Measurements from ENCODE around the gene PRAMEF12.
"Not testable (repeated sequence)": the region's sequence is repeated elsewhere in the genome, so short reads cannot be mapped to it uniquely, and the experiment has no call there.

Gene PRAMEF12

GRCh38 chr1:12799730-12800129 lies 26.2 kb downstream of the PRAMEF12 start:
- TF ChIP-seq, protein P1, sequence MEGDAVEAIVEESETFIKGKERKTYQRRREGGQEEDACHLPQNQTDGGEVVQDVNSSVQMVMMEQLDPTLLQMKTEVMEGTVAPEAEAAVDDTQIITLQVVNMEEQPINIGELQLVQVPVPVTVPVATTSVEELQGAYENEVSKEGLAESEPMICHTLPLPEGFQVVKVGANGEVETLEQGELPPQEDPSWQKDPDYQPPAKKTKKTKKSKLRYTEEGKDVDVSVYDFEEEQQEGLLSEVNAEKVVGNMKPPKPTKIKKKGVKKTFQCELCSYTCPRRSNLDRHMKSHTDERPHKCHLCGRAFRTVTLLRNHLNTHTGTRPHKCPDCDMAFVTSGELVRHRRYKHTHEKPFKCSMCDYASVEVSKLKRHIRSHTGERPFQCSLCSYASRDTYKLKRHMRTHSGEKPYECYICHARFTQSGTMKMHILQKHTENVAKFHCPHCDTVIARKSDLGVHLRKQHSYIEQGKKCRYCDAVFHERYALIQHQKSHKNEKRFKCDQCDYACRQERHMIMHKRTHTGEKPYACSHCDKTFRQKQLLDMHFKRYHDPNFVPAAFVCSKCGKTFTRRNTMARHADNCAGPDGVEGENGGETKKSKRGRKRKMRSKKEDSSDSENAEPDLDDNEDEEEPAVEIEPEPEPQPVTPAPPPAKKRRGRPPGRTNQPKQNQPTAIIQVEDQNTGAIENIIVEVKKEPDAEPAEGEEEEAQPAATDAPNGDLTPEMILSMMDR (IDR thresholded peaks at IDR 0.05; ENCODE audit: low read depth, low read length), result no peak
- no peak for DNase-seq
- Histone ChIP-seq H3K36me3 (no peaks in the 10 kb centered on the region), H3K27me3 (ENCODE audit: insufficient read depth, low read depth, severe bottlenecking) (peaks cover 33% of the 10 kb centered on the region), H3K4me3 (ENCODE audit: low read depth, low read length) (no peak overlapping the region), H3K27ac (no peak overlapping the region), H3K9me3 (ENCODE audit: severe bottlenecking) (no peaks in the 10 kb centered on the region)

GRCh38 chr1:12809933-12810332 lies 36.4 kb downstream of the PRAMEF12 start:
- Histone ChIP-seq H3K27ac (no peak overlapping the region), H3K27me3 (ENCODE audit: insufficient read depth, low read depth, severe bottlenecking) (peaks cover 53% of the 10 kb centered on the region), H3K9me3 (ENCODE audit: severe bottlenecking) (no peaks in the 10 kb centered on the region), H3K36me3 (no peaks in the 10 kb centered on the region), H3K4me3 (ENCODE audit: low read depth, low read length) (no peak overlapping the region)
- no peak for DNase-seq
- TF ChIP-seq, protein P1 (IDR thresholded peaks at IDR 0.05; ENCODE audit: low read depth, low read length), result no peak

DNA sequence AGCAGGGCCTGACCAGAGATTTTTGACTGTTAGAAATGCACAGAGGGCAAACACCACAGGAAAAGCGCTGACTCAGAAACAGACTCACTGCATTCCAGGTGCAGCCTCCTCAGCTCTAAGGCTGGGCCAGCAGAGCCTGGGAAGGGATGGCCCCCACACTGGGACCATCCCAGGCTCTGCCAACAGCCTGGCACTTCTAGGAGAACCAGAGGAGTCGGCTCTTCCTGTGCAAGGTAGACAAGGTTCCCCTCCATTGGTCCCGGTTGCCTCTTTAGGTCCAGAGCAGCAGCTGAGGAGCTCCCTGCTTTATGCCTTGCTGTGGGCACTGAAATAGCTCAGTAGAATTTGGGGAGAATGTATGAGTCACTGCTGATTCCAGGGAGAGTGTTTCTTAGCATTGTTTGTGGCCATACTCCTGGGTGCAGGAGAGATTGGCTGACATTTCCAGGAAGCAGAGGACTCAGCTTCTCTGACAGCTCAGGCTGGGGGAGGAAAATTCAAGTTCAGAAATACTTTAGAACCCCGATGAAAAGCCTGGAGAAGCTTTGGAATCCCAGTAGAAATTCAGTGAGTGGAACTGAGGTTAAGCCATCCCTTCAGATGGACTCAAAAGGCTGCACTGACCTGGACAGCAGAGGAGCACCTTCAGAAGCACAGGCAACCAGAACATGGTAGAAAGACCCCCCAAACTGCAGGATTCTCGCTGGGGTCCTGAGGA lies 37.3 kb downstream of the PRAMEF12 start:
- TF ChIP-seq, protein P1 (IDR thresholded peaks at IDR 0.05; ENCODE audit: low read depth, low read length), result no peak
- H3K27ac ChIP-seq, result no peak overlapping the region
- no peak for DNase-seq
- H3K9me3 ChIP-seq (ENCODE audit: severe bottlenecking), result no peaks in the 10 kb centered on the region
- peaks cover 45% of the 10 kb centered on the region for H3K27me3 ChIP-seq (ENCODE audit: insufficient read depth, low read depth, severe bottlenecking)
- no peaks in the 10 kb centered on the region for H3K36me3 ChIP-seq
- no peak overlapping the region for H3K4me3 ChIP-seq (ENCODE audit: low read depth, low read length)

DNA sequence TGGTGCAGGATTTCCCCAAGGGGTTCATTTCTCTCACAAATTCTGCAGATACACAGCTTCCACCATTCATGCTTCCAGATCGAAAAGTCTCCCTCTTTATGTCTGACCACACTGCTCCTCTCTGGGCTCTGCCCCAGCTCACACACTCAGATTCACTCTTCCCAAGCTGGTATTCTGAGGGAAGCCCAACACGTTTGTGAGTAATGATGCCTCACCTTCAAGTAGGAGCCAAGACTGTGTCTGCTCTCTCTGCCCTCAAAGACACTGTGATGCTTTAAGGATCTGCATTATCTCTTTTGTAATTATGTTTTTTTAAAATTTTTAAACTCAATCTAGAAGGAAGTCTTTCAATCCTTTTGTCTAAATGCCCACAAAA lies 37.9 kb downstream of the PRAMEF12 start:
- H3K27me3 ChIP-seq (ENCODE audit: insufficient read depth, low read depth, severe bottlenecking), result peaks cover 43% of the 10 kb centered on the region
- no peaks in the 10 kb centered on the region for H3K36me3 ChIP-seq
- no peak for DNase-seq
- H3K27ac ChIP-seq, result no peak overlapping the region
- no peaks in the 10 kb centered on the region for H3K9me3 ChIP-seq (ENCODE audit: severe bottlenecking)
- H3K4me3 ChIP-seq (ENCODE audit: low read depth, low read length), result no peak overlapping the region
- TF ChIP-seq, protein P1 (IDR thresholded peaks at IDR 0.05; ENCODE audit: low read depth, low read length), result no peak

GRCh38 chr1:12819061-12819460 lies 45.5 kb downstream of the PRAMEF12 start:
- H3K9me3 ChIP-seq (ENCODE audit: severe bottlenecking); DNase-seq; H3K27ac ChIP-seq; H3K4me3 ChIP-seq (ENCODE audit: low read depth, low read length); H3K36me3 ChIP-seq: not testable (repeated sequence)
- H3K27me3 ChIP-seq (ENCODE audit: insufficient read depth, low read depth, severe bottlenecking), result peaks cover 18% of the 10 kb centered on the region

Measured in WERI-Rb-1 (cell line).